HG02840 (cell line): Measurements from ENCODE around the gene PAFAH2.

ENCODE experiments used
- ATAC-seq: cut with Tn5 transposase; IDR thresholded peaks from one replicate; pipeline ENCODE4 v1.9.1; 2021; ENCODE audit warnings: mild to moderate bottlenecking, moderate library complexity, moderate number of reproducible peaks; ENCODE audit not compliant: unreplicated experiment, low FRiP score

The PAFAH2 gene

GRCh38 chr1:25911162-25911561, 86.7 kb downstream of the PAFAH2 start:
- no peak for ATAC-seq
